IMR-90 (cell line): ENCODE measurements around the gene VSIR. TPM values are rescaled to one million over a fixed set of nuclear protein-coding genes. Genes with fewer than 3 reads are reported as not detected.

ENCODE experiments used
- ATAC-seq: fragments of 200-7000 bp; cut with Tn5 transposase; 2 replicates; pipeline ENCODE4 v1.9.1; 2020; ENCODE audit warnings: low read depth, mild to moderate bottlenecking, moderate library complexity
- BruUV-seq: library from RNA; stranded (reverse); fragments of 400-500 nt; replicated peaks from 2 replicates; lab custom pipeline; 2021; lab: Mats Ljungman, UMichigan
- CTCF ChIA-PET: fragments of 300-600 bp; formaldehyde crosslinking; extraction: SDS; loops from one replicate; lab custom pipeline; 2021; ENCODE audit warnings: antibody characterized with exemption; lab: Yijun Ruan, JAX
- POLR2A ChIA-PET: fragments of 300-600 bp; sonication (Branson Sonifier 250); formaldehyde crosslinking; loops from one replicate; lab custom pipeline; 2022; ENCODE audit warnings: antibody characterized with exemption; ENCODE audit not compliant: unreplicated experiment; lab: Charles Lee
- DNase-seq: peaks from one replicate; pipeline ENCODE4 v3.0.0; 2013
- H2AFZ ChIP-seq: replicated peaks from 2 replicates; pipeline ENCODE3; 2013; ENCODE audit warnings: low read length, mild to moderate bottlenecking; ENCODE audit not compliant: poor library complexity
- H2AK5ac ChIP-seq: 2 replicates; pipeline ENCODE4 v1.6.1; 2013; ENCODE audit warnings: low read depth, low read length, inconsistent platforms
- H2AK9ac ChIP-seq: replicated peaks from 2 replicates; pipeline ENCODE3; 2013; ENCODE audit warnings: mild to moderate bottlenecking, low read depth, low read length, moderate library complexity; ENCODE audit not compliant: poor library complexity
- H2BK120ac ChIP-seq: 2 replicates; pipeline ENCODE4 v1.6.1; 2013; ENCODE audit warnings: low read depth, low read length, inconsistent platforms
- H2BK15ac ChIP-seq: 3 replicates; pipeline ENCODE4 v1.6.1; 2013; ENCODE audit warnings: low read depth, low read length, inconsistent platforms
- H2BK20ac ChIP-seq: 2 replicates; pipeline ENCODE4 v1.6.1; 2013; ENCODE audit warnings: low read depth, mild to moderate bottlenecking, inconsistent platforms, low read length, moderate library complexity
- H2BK5ac ChIP-seq: 2 replicates; pipeline ENCODE4 v1.6.1; 2013; ENCODE audit warnings: mild to moderate bottlenecking, low read depth, low read length, inconsistent platforms; ENCODE audit not compliant: poor library complexity, severe bottlenecking
- H3K14ac ChIP-seq: replicated peaks from 2 replicates; pipeline ENCODE4 v1.6.1; 2013; ENCODE audit warnings: low read depth, low read length, inconsistent platforms
- H3K18ac ChIP-seq: 2 replicates; pipeline ENCODE4 v1.6.1; 2013; ENCODE audit warnings: low read depth, low read length, control low read depth
- H3K23ac ChIP-seq: 2 replicates; pipeline ENCODE4 v1.6.1; 2013; ENCODE audit warnings: low read depth, low read length, inconsistent platforms
- H3K27ac ChIP-seq: 2 replicates; pipeline ENCODE4 v1.5.1; 2013; ENCODE audit warnings: mild to moderate bottlenecking, control low read depth, low read length; ENCODE audit not compliant: insufficient read depth
- H3K27me3 ChIP-seq: 2 replicates; pipeline ENCODE4 v1.6.1; 2013; ENCODE audit warnings: low read length; ENCODE audit not compliant: control insufficient read depth, insufficient read depth
- H3K36me3 ChIP-seq: 2 replicates; pipeline ENCODE4 v1.6.1; 2013; ENCODE audit warnings: low read length, mixed read lengths; ENCODE audit not compliant: control insufficient read depth, insufficient read depth
- H3K4ac ChIP-seq: 2 replicates; pipeline ENCODE4 v1.6.1; 2013; ENCODE audit warnings: low read depth, low read length, inconsistent platforms
- H3K4me1 ChIP-seq: 2 replicates; pipeline ENCODE4 v1.6.1; 2013; ENCODE audit warnings: low read length, mixed read lengths; ENCODE audit not compliant: control insufficient read depth, insufficient read depth
- H3K4me2 ChIP-seq: 2 replicates; pipeline ENCODE4 v1.6.1; 2013; ENCODE audit warnings: low read depth, mild to moderate bottlenecking, control low read depth, low read length, moderate library complexity
- H3K4me3 ChIP-seq: 2 replicates; pipeline ENCODE4 v1.5.1; 2013; ENCODE audit warnings: low read depth, mild to moderate bottlenecking, control low read depth, low read length, moderate library complexity; ENCODE audit not compliant: insufficient read depth
- H3K56ac ChIP-seq: 2 replicates; pipeline ENCODE4 v1.6.1; 2013; ENCODE audit warnings: low read length, inconsistent platforms; ENCODE audit not compliant: insufficient read depth; ENCODE audit errors: extremely low read depth
- H3K79me1 ChIP-seq, 2 experiments: 2 replicates each; pipeline ENCODE4 v1.6.1; 2013; ENCODE audit warnings: low read length in 2 of 2, inconsistent platforms in 1 of 2, low read depth in 1 of 2
- H3K9ac ChIP-seq: 2 replicates; pipeline ENCODE4 v1.6.1; 2013; ENCODE audit warnings: low read depth, low read length, control low read depth
- H3K9me1 ChIP-seq: 2 replicates; pipeline ENCODE4 v1.6.1; 2013; ENCODE audit warnings: low read length, inconsistent platforms; ENCODE audit not compliant: insufficient read depth
- H3K9me3 ChIP-seq: 2 replicates; pipeline ENCODE4 v1.6.1; 2013; ENCODE audit warnings: low read length; ENCODE audit not compliant: control insufficient read depth, insufficient read depth
- H4K20me1 ChIP-seq: 2 replicates; pipeline ENCODE4 v1.6.1; 2013; ENCODE audit warnings: low read length, inconsistent platforms; ENCODE audit not compliant: insufficient read depth
- H4K5ac ChIP-seq: 2 replicates; pipeline ENCODE4 v1.6.1; 2013; ENCODE audit warnings: mild to moderate bottlenecking, low read depth, low read length, control low read depth
- H4K8ac ChIP-seq, 2 experiments: 2 replicates each; pipeline ENCODE4 v1.6.1; 2013; ENCODE audit warnings: low read depth in 2 of 2, low read length in 2 of 2, control low read depth in 1 of 2, inconsistent platforms in 1 of 2
- H4K91ac ChIP-seq: 2 replicates; pipeline ENCODE4 v1.6.1; 2013; ENCODE audit warnings: low read depth, low read length, inconsistent platforms; ENCODE audit not compliant: insufficient read depth
- BHLHE40 ChIP-seq: fragments of 150-350 bp; IDR thresholded peaks from 2 replicates; pipeline ENCODE4 v1.6.1; 2016; ENCODE audit warnings: mild to moderate bottlenecking, low read depth, low read length
- CEBPB ChIP-seq: IDR thresholded peaks from 2 replicates; pipeline ENCODE4 v1.6.1; 2012; ENCODE audit warnings: low read depth, low read length, improper control_type of control experiment
- CHD1 ChIP-seq: IDR thresholded peaks from 2 replicates; pipeline ENCODE4 v1.6.1; 2012; ENCODE audit warnings: low read depth, low read length, improper control_type of control experiment
- FOS ChIP-seq: fragments of 150-350 bp; IDR thresholded peaks from 2 replicates; pipeline ENCODE4 v1.6.1; 2016; ENCODE audit warnings: low read depth, low read length
- MXI1 ChIP-seq: IDR thresholded peaks from 2 replicates; pipeline ENCODE4 v1.6.1; 2012; ENCODE audit warnings: low read depth, mild to moderate bottlenecking, low read length, moderate library complexity, borderline replicate concordance
- NFE2L2 ChIP-seq: fragments of 150-350 bp; IDR thresholded peaks from 2 replicates; pipeline ENCODE4 v1.6.1; 2016; ENCODE audit warnings: low read depth, mild to moderate bottlenecking, low read length
- POLR2A ChIP-seq: IDR thresholded peaks from 2 replicates; pipeline ENCODE4 v1.6.1; 2012; ENCODE audit warnings: mild to moderate bottlenecking, low read depth, low read length
- RAD21 ChIP-seq: IDR thresholded peaks from 2 replicates; pipeline ENCODE4 v1.6.1; 2012; ENCODE audit warnings: low read length, improper control_type of control experiment
- RCOR1 ChIP-seq: IDR thresholded peaks from 2 replicates; pipeline ENCODE4 v1.6.1; 2012; ENCODE audit warnings: mild to moderate bottlenecking, low read length, improper control_type of control experiment; ENCODE audit not compliant: insufficient replicate concordance
- RFX5 ChIP-seq: IDR thresholded peaks from 2 replicates; pipeline ENCODE4 v1.8.0; 2012; ENCODE audit warnings: low read depth, mild to moderate bottlenecking, low read length, moderate library complexity
- WGBS, 2 experiments: methylation state at CpG; one replicate each; pipeline versions ENCODE4 v1.1.5 to v1.1.7; 2013; ENCODE audit warnings: missing lambda C conversion rate in 2 of 2; ENCODE audit not compliant: insufficient read length in 1 of 2; ENCODE audit errors: extremely low coverage in 2 of 2; 5-methylcytosine and 5-hydroxymethylcytosine counted together
- dilution Hi-C: fragments of 300-500 bp; cut with HindIII; formaldehyde crosslinking; loops from one replicate; pipeline ENCODE4 v1.14.3; 2018; ENCODE audit warnings: low sequenced_read_pairs; ENCODE audit not compliant: unreplicated experiment
- in situ Hi-C: fragments of 300-500 bp; cut with MboI; formaldehyde crosslinking; loops from 3 replicates; pipeline ENCODE4 v1.14.3; 2019; ENCODE audit warnings: low sequenced_read_pairs, inconsistent platforms, mixed read lengths
- intact Hi-C: fragments of 100-400 bp; cut with micrococcal nuclease; formaldehyde crosslinking; loops from 2 replicates; pipeline ENCODE4 v1.10.0; 2022
- polyA plus RNA-seq, 3 experiments: library from polyadenylated mRNA; depleted of rRNA; stranded (reverse); fragments of >200 nt; gene quantifications; 2 replicates each; pipeline ENCODE4 v1.2.3, GENCODE V29; 2012; ENCODE audit warnings: low replicate concordance in 1 of 3
- total RNA-seq: library from RNA; depleted of rRNA; stranded (reverse); fragments of >200 nt; gene quantifications from 2 replicates; pipeline ENCODE4 v1.2.3, GENCODE V29; 2012
- TF ChIP-seq, protein P1 (sequence below): conservative IDR thresholded peaks from 2 replicates; pipeline ENCODE4 v1.5.1; 2012; ENCODE audit warnings: mild to moderate bottlenecking, low read depth, low read length, improper control_type of control experiment
- TF ChIP-seq, protein P2 (sequence below): fragments of 150-350 bp; IDR thresholded peaks from 2 replicates; pipeline ENCODE4 v1.6.1; 2016; ENCODE audit warnings: low read depth, mild to moderate bottlenecking, low read length, moderate library complexity, borderline replicate concordance

The VSIR gene
- total and polyA plus RNA-seq, 2 of the 4 experiments (the other 2 are of a cell fraction), result 5.0 to 23.8 TPM

DNA sequence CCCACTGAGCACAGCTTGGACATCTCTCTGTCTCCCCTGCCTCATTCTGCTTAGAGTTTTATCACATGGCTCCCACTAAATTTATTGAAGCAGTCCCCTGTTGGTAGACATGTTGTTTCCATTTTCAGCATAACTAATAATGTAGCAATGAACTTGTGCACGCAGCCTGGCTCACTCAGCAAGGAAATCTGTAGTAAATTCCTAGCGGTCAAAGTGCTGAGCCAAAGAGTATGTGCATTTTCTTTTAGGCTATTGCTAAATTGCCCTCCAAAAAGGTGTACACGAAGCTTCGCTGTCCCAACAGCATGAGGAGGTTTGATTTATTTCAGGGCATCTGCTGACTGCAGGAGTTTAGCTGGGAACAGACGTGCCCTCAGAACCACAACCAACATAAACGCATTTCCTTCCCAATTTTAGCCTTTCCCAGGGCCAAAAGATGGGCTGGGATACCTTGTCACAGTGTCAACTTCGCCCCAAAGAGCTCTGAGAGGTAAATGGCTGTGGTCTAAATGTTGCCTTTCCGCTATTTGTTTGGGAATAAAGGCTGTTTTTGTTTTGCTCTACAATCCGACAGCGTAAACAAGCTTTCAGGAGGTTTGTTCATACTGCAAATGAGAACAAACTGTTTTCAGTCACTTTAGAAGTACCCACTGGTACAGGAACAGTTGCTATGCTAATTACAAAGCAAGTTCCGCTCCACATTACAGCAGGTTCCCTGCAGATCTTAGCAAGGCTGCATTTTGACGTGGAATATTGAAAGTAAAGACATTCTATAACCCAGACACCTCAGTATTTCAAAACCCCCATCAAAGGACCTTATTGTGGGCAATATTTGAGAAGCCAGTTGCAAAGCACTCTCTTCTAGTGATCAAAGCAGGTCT lies 16.8 kb downstream of the VSIR start (continued):
- TF ChIP-seq BHLHE40 (no peak), RAD21 (no peak)

DNA sequence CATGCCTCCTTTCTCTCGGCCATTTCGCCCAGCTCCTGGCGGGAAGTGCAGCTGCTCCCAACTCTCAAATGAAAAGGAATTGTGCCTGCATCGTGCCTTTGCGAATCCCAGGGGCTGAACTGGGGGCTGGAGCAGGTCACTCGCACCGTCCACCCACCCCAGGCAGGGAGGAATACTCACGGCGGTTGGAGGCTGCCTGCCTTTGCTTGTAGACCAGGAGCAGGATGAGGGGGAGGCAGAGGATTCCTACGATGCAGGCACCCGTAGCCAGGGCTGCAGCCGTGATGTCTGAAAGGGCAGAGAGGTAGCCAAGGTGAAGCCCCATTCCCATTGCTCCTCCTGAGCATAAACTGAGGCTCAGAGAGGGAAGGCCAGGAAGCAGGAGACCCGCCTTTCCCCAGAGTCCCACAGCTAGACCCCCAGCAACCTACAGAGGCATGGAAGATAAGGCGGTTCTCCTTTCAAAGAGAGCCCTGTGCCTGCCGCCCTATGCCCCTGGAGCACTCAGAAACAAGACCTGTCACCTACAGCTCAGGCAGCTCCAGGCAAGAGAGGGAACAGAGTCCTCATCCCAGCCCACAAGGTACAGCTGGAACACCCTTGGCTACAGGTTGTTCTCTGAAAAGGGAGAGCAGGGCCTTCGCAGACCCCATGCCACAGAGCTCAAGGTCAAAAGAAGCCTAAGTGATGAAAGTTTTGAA lies 18.0 kb downstream of the VSIR start:
- no peak overlapping the region for H2BK20ac ChIP-seq
- no peak overlapping the region for H2BK5ac ChIP-seq
- peaks cover 9% of the 10 kb centered on the region; the same call in 1 of the 2 replicates for H3K36me3 ChIP-seq
- no peaks in the 10 kb centered on the region for H3K79me1 ChIP-seq
- no peak overlapping the region for H3K14ac ChIP-seq
- peaks cover 10% of the 10 kb centered on the region; the same call in 1 of the 2 replicates for H3K4me1 ChIP-seq
- peaks cover 3% of the 10 kb centered on the region for H3K27me3 ChIP-seq
- no peak overlapping the region for H3K18ac ChIP-seq
- H3K56ac ChIP-seq, result no peak overlapping the region
- no peak overlapping the region for H2AK9ac ChIP-seq
- WGBS, 2 experiments, result no CpG with 5 or more reads among the region's 16 CpGs
- intact Hi-C loops, result no loop called here
- H3K9ac ChIP-seq, result no peak overlapping the region
- H4K20me1 ChIP-seq, result no peaks in the 10 kb centered on the region
- ChIA-PET POLR2A (no interaction called here), CTCF (no interaction called here)
- no peak overlapping the region for H3K4me3 ChIP-seq
- DNase-seq (no peak), ATAC-seq (no peak)
- H2AK5ac ChIP-seq, result peak overlapping the region; percentile 38; the same call in 1 of the 2 replicates
- dilution Hi-C loops, result no loop called here
- no TSS peak for BruUV-seq
- H3K27ac ChIP-seq, result no peak overlapping the region
- no peak overlapping the region for H4K5ac ChIP-seq
- no peak overlapping the region for H3K23ac ChIP-seq
- in situ Hi-C loops, result no loop called here
- H3K4me2 ChIP-seq, result no peak overlapping the region
- H4K8ac ChIP-seq, result no peak overlapping the region
- H3K4ac ChIP-seq, result no peak overlapping the region
- no peak overlapping the region for H2AFZ ChIP-seq
- H2BK15ac ChIP-seq, result no peak overlapping the region
- peaks cover 14% of the 10 kb centered on the region; the same call in 1 of the 2 replicates for H3K9me1 ChIP-seq
- H2BK120ac ChIP-seq, result no peak overlapping the region
- H3K9me3 ChIP-seq, result no peaks in the 10 kb centered on the region
- no peak overlapping the region for H4K91ac ChIP-seq
- TF ChIP-seq FOS (no peak), CEBPB (no peak), RFX5 (no peak), RCOR1 (no peak), NFE2L2 (no peak), CHD1 (no peak), BHLHE40 (no peak), POLR2A (no peak), MXI1 (no peak), RAD21 (no peak)
- TF ChIP-seq, protein P1, sequence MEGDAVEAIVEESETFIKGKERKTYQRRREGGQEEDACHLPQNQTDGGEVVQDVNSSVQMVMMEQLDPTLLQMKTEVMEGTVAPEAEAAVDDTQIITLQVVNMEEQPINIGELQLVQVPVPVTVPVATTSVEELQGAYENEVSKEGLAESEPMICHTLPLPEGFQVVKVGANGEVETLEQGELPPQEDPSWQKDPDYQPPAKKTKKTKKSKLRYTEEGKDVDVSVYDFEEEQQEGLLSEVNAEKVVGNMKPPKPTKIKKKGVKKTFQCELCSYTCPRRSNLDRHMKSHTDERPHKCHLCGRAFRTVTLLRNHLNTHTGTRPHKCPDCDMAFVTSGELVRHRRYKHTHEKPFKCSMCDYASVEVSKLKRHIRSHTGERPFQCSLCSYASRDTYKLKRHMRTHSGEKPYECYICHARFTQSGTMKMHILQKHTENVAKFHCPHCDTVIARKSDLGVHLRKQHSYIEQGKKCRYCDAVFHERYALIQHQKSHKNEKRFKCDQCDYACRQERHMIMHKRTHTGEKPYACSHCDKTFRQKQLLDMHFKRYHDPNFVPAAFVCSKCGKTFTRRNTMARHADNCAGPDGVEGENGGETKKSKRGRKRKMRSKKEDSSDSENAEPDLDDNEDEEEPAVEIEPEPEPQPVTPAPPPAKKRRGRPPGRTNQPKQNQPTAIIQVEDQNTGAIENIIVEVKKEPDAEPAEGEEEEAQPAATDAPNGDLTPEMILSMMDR, result no peak
- TF ChIP-seq, protein P2, sequence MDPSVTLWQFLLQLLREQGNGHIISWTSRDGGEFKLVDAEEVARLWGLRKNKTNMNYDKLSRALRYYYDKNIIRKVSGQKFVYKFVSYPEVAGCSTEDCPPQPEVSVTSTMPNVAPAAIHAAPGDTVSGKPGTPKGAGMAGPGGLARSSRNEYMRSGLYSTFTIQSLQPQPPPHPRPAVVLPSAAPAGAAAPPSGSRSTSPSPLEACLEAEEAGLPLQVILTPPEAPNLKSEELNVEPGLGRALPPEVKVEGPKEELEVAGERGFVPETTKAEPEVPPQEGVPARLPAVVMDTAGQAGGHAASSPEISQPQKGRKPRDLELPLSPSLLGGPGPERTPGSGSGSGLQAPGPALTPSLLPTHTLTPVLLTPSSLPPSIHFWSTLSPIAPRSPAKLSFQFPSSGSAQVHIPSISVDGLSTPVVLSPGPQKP, result no peak
